GM12801 (cell line): ENCODE results near the gene ARHGEF7.

Source experiments
- TF ChIP-seq, protein P1 (sequence below): IDR thresholded peaks from one replicate; pipeline ENCODE4 v1.5.1; 2011; ENCODE audit warnings: control low read depth; ENCODE audit not compliant: insufficient read length; ENCODE audit errors: extremely low read depth

ARHGEF7 gene

DNA sequence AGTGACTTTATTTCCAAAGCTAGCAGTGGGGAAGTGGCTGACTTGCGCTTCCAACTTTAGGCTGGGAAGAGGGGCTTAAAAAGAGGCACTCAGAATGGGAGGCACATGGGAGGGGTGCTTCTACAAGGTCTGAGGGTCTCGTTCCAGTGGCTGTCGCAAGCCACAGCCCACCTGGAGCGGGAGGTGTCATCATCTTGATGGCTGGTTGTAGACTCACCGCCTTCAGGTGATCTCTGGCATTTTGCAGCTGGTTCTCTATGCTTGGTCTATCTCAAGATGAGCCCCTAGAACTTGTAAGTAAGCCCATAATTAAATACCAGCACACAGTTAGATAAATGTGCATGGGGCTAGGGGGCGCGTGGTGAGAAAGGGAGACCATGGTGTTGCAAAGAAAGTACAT, 214.5 kb downstream of the ARHGEF7 start:
- TF ChIP-seq, protein P1, sequence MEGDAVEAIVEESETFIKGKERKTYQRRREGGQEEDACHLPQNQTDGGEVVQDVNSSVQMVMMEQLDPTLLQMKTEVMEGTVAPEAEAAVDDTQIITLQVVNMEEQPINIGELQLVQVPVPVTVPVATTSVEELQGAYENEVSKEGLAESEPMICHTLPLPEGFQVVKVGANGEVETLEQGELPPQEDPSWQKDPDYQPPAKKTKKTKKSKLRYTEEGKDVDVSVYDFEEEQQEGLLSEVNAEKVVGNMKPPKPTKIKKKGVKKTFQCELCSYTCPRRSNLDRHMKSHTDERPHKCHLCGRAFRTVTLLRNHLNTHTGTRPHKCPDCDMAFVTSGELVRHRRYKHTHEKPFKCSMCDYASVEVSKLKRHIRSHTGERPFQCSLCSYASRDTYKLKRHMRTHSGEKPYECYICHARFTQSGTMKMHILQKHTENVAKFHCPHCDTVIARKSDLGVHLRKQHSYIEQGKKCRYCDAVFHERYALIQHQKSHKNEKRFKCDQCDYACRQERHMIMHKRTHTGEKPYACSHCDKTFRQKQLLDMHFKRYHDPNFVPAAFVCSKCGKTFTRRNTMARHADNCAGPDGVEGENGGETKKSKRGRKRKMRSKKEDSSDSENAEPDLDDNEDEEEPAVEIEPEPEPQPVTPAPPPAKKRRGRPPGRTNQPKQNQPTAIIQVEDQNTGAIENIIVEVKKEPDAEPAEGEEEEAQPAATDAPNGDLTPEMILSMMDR: no peak

DNA sequence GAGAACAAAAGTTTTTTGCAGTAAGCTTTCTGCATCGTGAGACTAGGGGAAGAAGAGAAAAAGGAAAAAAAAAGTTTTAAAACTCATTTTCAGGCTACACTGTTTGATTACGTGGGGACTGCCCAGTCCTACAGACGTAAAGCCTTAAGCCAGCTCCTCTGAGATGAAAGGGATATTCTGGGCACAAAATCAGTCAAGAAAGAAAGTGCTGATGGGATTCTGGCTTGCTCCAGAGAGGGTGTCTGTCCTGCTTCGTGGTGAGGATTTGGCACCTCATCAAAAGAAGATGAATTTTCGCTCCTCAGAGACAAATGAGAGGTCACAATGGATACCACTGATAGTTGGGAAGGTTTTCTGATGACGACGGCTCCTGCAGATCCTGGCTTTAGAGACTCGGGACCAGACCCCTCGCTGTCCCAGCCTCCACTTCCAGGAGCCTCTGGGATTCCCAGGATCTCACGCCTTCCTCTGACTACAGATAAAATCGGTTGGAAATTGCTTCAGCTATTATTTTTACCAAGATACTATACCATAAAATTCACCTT, 215.0 kb downstream of the ARHGEF7 start:
- TF ChIP-seq, protein P1: no peak

DNA sequence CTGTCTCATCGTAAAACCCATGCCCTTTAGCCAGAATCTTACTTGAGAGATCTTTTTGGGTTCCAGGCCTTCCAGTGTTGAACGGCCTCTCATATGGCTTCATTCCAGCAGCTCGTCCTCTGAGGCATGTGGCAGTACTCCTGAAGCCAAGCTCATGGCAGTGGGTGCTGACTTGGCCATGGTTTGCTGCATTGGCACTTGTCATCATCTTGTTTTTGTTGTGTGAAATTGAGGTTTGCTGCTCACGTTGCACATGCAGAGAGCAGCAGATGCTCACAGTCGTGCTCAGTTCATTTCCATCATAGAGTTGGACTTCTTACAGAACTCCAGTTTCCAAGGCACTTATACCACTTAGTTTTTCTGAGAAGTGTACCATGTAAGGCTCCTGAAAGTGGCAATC, 220.2 kb downstream of the ARHGEF7 start:
- TF ChIP-seq, protein P1: no peak

DNA sequence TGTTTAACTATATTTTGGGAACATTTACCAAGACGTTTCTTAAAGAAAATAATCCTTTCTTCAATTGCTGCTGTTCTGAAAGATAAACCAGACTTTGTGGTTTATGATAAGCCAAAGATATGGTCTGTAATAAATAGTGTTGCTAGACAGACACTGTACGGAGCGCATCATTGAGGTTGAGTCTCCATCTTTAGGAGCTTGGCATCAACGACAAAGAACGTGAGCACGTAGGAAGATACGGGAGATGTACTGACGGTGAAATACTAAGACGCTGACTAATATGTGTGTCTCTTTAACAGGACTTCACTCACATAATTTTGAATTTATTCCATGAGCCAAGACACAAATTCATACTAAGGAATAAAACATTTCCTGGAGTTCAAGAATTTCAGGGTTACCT, 221.6 kb downstream of the ARHGEF7 start:
- TF ChIP-seq, protein P1: no peak

DNA sequence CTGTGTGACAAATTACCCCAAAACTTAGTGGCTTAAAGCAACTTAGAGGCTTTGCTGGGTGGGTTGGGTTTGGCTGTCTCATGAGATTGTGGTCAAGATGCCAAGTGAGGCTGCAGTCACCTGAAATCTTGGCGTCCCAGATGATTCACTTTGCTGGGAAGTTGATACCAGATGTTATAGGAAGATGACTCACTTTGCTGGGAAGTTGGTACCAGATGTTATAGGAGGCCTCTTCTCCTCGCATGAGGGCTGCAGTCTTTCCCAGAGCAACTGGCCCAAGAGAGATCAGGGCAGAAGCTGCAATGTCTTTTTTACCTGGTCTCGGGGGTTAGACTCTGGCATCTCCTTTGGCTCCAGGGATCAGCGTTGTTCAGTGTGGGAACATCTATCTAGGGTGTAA, 222.1 kb downstream of the ARHGEF7 start:
- TF ChIP-seq, protein P1: no peak

DNA sequence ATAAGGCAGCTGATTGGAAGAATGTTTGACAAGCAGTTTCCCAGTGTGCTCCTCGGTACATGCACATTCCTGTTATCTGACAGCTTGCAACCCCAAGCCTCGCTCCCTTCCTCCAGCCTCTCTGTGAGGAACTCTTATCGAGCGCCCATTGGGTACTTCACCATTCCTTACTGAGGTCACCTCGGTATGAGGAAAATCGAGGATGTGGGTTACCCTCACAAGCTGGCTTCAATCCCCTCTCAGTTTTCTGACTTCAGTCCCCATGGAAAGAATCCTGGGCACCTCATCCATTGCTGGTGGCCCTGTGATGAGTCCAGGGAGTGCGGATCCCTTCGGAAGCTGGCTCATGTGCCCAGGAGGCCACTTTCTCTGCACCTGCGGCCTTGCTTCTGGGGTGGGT, 222.6 kb downstream of the ARHGEF7 start:
- TF ChIP-seq, protein P1: no peak

DNA sequence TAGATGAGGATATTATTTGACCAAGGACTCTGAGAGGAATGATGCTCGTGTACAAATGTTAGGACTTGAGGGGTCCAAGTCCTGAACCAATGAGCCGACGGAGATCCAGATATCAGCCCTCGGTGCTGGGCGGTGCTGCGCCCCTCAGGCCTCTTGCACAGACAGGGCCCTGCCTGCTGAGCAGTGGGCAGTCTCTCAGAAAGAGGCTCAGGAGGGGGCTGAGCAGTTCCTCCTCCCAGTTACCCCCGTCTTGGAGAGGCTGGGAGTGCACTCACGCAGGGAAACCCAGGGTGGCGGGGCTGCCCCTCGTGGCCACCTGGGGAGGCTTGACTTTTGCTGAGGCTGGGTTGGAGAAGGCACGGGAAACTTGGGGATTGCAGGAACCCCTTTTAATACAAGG, 223.7 kb downstream of the ARHGEF7 start:
- TF ChIP-seq, protein P1: no peak
